NCI-H748 treated with DMSO at 0.1 percent for 48 hours (cell line): ENCODE data around the gene HEMK1.

ENCODE experiments used
- DNase-seq: peaks from one replicate; lab custom pipeline; 2025; lab: John Stamatoyannopoulos, UW

HEMK1 gene

DNA sequence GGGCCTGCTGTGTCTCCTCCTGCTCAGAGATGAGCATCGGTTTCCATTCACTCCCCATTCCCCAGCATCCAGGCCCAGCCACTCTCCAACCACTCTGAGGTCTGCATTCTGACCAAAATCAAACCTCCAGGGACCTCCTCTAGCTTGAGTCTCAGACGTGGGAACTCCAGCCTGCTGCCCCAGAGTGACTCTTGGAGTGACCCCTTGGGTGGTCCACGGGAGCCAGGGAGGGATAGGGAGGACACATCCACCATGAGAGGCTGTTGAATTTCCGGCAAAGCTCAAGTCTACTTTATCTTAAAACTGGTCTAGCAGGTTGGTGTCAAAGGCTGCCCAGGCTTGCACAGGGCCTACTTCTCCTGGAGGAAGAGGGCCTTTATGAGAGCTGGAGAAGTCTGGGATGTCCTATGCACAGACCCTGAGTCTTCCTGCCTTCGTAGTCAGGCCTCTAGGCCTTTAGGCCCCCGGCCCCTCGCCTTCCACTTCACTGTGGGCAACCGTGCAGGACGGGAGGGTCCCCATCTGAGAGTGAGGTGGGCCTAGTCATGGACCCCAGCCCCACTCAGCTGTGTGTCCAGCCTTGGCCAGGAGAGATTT, 33.4 kb downstream of the HEMK1 start:
- DNase-seq = no peak

DNA sequence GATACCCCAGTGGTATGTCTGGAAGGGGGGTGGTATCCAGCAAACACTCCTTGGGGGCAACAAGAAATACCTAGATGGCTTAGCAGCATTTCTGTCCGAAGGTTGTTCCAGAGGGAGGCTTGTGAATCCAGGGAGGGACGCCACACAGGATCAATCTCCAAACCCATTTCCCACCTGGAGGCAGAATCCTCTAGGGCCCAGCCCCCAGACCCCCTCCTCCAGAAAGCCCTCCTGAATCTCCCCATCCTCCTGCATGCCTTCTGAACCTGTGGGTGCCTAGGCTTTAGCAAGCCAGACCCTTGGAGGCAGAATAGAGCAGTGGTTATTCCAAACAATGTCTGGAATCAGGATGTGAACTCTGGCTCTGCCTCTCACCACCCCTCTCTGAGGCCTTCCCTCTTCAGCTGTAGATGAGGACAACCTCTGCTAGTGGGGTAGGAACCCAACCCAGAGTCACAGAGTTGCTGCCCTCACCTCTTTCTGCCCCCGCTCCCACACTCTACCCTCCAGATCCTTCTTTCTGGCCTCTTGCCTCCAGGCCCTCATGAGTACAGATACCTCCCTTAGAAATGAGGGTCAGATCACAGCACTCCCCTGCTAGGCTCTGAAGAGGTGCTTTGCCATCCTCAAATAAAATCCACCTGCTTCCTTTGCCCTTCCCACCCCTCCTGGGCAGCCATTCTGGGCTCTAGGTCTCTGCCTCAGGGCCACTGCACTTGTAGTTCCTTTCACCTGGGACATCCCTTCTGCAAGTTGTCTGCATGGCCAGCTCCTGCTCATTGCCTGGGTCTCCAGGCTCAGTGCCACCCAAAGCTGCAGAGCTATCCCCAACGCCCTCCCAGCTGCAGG, 34.2 kb downstream of the HEMK1 start:
- DNase-seq = no peak

DNA sequence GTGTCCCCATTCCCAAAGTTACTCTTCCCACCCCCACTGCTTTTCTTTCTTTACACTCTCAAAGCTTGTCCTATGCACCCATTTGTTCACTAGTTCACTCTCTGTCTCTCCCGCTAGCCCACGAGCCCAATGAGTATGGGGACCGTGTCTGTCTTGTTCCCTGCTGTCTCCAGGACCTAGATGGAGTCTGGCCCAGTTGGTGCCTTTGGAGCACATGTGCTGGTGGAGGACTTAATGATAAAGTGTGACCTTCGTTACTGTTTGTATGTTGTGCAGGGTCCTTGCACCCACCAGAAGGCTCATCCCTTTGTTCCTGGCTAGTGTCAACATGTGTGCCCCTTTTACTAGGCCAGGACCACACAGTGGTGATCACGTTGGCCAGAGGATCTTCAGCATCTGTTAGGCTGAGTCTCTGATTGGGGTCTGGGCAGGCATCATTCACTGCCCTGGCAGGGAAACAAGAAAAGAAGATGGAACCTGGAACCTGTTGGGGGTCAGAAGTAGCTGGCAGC, 34.8 kb downstream of the HEMK1 start:
- DNase-seq = no peak

DNA sequence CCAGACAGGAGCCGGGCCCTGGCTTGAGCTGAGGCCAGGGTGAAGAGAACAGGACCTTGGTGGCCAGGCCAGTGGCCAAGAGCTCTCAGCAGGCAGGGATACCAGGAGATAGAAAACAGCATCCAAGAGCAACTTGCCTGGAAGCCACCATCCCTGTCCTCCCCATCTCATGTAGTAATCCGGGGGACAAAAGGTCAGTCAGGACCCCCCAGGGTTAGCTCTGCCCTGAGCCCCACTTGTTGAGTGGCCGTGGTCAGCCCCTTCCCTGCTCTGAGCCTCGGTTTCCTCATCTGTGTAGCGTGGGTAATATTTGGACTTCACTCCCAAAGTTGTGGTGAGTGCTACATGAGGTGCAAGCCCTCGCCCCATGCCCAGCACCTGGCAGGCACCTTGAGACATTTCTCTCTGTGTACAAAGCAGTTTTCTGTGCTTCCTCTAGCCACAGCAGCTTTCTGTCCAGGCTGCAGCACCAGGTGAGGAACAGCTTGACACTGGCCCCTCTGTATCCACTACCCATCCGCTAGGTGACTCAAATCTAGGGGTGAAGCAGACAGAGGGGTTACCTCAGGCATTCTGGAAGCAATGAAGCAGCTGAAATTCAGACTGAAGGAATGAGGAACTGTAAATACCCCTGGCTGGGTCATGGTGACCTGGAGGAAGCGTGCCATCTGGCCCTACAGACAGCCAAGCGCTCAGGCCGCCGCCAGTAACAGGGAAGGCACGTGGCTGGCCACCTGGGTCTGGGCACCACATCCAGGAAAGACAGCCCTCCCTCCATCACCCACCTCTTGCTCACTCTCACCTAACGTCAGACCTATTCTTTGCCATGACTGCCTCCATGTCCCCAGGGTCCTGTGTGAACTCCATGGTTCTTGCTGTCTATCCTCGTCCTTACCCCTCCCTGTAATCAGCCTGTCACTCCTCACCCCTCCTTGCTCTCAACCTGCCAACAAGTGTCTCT, 35.6 kb downstream of the HEMK1 start:
- DNase-seq = no peak

DNA sequence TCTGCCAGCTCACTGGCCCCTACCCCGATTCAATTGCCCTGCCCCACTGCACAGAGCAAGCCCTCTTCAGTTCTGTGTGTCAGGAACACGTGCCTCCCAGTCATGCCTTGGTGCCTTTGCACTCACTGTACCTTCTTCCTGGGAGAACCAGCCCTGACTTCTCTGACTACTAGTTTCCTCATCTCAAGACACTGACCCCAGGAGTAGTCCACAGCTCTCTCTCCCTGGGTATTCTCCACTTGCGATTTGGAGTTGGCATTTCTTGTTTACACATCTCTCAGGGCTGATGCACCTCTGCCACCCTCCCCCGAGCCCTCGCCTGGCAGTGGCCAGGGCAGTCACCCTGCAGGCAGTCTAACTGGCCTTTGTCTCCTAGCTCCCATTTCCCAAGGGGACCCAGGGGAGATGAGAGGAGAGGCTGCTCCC, 36.6 kb downstream of the HEMK1 start:
- no peak for DNase-seq

DNA sequence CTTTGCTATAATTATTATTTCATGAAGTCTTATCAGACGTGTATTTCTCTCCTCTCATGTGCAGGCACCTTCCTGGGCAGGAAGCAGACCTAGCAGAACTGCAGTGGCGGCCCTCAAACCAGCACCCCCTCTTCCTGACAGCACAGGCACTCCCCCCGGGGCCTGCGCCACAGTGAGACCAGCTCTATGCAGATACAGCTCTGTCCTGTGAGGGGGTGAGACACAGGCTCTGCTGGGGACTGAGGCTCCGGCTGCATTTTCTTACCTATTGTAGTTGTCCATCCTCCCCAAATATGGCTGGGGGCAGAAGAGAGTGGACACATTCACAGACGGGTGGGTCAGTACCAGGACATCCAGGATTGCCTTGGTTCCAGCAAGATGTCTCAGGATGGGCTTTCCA, 37.3 kb downstream of the HEMK1 start:
- no peak for DNase-seq

DNA sequence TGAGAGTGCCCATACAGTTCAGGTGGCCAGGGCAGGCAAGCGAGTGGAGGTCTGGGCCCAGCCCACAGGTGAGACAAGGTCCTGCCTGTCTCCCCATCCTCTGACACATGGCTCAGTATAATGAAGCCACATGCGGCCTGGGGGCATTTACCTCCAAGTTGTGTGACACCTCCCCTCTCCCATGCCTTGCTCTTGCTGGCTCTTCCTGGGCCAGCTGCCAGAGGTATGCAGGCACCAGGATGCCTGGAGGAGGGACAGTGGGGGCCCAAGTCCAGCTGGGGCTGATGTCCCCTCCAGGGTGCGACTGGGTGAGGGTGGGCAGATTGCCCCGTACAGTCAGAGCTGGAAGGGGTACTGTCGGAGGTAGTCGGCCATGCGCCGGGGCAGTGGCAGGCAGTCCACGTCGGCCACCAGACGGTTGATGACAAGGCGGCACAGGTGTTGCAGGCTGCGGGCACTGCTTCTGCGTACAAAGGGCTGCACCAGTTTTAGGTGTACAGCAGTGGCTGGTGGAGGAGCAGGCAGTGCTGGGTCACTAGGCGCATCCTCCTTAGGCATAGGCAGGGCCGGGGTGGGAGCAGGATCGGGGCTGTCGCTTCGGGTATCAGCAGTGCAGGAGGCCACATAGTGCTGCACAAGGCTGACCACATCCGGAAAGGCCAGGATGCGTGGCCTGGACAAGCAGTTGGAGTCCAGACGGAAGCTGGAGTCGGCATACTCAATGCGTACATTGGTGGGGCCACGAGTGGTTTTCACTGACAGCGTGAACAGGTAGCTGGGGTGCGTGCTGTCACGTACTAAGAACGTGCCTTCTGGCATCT, 38.2 kb downstream of the HEMK1 start:
- DNase-seq = no peak

DNA sequence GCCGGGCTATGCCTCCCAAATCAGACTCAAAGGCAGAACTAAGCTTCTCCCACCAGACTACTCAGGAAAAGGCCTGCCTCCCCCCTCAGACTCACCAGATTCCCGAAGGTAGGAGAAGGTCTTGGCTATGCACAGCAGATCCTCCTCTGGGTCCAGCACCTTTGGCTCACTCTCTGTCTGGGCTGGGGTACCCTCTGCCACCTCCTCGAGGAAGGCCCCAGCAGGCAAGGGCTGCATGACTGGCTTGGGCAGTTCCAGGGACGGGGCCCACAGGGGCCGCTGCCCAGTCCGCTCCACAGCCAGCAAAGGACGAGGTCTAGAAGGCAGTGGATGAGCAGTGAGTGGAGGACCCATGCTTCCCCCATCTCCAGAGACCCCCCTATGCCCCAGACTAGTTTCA, 39.0 kb downstream of the HEMK1 start:
- DNase-seq = no peak

DNA sequence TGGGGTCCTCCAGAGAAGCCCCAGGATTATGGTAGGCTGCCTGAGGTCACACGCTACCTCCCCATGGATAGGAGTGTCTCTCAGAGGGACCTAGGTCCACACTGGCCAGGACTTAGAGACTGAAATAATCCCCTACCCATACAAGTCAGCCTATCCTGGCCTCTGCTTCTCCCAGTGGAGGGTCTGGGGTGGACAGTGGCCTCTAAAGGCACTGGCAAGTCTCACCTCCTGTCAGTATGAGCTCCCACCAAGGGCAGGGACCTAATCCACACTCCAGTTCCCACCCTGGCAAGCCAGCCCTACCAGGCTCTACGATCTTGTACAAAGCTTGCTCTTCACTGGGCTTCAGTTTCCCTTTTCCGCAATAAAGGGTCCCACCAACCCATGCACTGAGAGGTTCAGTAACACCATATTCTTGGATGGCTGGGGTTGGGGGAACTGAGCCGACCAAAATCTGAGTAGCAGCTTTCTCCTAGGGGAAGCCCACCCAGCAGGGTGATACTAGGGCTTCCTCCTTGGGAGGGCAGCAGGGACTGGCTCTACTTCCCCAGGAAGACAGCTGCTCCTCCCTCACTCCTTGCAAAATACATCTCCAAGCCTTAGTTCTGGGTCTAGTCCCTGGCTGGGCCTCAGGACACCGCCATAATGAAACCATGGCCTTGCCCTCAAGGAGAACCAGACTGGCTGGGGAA, 39.9 kb downstream of the HEMK1 start:
- DNase-seq = no peak

DNA sequence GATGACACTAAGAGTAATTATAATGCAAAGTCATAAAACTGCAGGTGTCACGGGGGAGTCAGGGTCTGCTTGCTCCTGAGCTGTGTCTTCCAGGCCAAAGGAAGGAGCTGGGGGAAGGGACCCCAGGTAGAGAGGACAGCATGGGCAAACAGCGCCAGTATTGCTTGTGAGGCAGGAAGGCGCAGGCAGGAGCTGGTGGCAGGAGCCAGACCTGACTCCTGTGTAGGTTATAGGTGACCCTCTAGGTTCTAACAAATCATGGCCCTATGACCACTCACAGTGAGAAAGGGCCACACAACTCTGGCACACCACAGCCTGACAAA, 40.4 kb downstream of the HEMK1 start:
- DNase-seq = no peak

DNA sequence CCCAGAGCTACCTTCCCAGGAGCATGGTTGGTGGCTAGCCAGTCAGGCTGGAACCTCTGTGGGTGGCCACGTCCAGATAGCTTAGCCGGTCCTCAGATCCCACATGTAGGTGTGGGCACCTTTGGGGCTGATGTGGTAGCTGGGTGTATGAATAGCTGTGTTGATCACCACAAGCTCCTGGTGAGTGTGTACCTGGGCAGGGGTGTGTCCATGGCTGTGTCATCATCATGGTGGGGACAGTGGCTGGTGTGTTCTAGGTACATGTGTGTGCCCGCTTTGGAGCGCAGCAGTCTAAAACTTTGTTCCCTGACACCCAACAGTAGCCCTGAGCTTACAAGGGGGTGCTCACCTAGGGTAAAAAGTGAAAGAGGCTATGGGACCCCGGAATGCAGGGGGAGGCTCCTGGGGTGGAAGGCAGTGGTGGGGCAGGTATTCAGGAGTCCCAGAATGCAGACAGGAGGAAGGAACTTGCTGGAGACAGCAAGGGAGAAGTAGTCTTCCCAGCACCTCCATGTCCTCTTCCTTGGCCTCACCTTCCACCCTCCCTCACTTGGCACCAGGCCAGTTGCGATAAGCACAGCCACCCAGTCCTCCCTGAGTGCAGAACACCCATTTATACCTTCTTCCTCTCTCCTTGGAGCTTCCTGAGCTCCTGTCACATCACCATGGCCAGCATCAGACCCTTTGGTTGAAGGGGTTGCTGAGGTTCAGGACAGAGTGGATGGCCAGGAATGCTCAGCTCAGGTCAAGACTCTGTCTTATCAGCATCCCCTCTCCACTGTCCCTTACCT, 41.1 kb downstream of the HEMK1 start:
- no peak for DNase-seq

DNA sequence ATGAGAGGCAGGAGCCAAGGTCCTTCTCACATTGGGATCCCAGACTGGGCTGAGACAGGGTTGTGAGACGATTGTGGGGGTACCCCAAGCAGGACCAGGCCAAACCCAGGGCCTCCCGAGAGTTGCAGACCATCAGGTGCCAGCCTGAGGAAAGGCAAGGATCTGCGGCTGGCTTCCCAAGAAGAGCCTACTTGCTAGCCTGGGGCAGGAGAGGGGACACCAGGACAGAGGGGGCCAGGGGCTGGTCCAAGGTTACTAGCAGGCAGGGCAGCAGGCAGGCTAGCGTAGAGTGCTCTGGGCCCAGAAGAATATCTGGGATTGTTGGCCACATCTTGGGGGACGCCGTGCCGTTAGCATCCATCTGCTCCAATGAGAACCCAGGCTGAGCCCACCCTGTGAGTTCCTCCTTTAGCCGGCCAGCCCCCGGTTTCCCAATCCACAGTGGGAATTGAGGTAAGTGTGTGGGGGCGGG, 41.7 kb downstream of the HEMK1 start:
- DNase-seq = no peak

DNA sequence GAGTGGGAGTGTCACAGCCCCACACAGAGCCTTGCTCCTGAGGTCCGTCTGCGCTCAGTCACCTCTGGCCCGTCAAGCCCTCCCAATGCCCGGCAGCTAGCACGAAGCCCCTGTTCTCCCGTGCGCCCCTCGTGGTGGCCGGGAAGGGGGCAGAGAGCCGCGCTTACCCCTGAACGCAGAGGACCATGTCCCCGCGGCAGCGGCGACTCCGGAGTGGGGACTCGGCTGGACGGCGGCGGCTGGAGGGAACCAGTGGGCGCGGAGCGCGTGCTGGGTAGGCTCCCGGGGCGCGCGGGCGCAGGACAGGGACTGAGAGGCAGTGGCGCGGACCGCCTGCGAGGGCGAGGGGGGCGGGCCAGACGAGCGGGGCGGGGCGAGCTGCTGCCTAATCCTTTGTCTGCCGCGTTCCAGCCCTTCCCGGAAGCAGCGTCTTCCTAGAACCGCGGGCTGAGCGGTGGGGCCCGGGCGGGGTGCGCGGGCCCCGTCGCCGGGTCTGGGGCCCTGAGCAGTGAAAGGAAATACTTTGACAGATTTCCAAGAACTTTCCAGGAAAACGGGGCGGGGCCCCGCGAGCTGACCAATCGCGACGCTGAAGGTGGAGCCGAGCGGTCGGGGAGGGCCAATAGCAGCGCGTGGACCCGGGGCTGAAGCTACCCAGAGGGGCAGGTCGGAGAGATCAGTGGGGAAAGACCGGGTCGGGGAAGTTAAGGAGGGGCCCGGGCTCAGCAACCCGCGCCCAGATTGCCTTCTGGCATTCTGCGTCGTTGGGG, 42.3 kb downstream of the HEMK1 start, which contains the start of gene CISH:
Gene CISH (minus strand): TSS at position 311 of the 770 bp plus-strand sequence. CDS start 124 bp downstream, at position 187.
- DNase-seq = peak; percentile 52

DNA sequence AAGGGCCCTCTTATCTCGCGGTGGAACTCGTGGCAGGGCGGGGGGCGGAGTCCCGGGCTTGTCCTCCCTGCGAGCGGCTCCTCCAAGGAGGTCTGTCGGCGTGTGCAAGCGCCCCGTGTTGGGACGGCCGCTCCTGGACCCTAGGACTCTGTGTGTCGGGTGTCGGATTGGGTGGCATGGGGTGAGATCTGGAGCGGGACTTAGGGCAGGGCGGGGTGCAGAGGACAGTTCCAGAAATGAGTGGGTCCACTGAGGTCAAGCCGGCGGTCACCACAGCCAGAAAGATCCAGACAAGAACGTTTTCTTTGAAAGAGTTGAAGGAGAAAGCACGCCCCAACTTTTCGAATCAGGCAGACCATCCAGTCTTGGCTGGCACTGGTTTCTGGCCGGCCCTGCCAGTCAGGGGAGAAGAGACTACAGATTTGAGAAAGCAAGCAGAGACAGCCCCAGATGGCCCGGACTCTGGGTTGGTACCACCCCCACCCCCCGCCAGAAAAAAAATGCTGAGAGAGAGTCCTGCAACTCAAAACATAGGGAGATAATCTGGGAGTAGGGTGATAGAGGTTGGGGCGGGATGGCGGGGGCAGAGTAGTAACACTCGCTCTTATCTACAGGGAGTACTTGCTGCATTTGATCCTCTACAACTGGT, 43.0 kb downstream of the HEMK1 start:
- DNase-seq = no peak

DNA sequence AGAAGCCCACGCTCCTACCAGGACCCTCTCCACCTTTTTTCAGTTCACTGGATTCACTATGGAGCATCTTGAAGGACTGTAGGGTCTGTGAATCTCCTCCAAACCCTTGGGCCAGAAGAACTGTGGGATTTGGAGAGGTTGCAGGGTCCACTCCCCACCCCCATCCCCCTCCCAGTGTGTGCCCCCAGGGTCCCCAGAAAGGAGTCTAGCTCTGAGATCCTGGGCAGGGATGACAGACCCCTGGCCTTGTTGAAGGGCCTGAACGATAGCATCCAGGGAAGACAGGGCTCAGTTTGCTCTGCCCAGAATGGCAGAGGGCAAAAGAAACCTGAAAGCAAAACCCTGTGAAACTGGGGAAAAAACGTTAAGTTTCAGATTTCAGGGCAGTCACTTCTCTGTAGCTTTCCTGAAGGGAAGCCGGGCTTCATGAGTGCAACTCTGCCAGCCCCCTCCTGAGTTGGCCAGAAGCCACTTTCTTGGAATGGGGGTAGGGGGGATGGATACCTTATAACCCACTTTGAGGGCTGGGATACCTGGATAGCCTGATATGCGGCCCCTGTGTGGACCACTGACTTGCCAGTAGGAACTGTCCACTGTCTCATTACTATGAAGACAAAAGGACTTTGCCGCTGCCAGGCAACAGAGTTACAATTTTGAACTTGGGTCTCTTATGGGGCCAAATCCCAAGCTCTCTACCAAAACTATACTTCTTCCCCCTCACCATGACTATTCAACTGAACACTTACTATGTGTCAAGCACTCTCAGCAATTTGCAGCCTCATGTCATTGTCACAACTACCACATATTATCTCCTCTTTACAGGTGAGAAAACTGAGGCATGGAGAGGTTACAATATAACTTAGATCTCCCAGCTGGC, 43.9 kb downstream of the HEMK1 start:
- no peak for DNase-seq

DNA sequence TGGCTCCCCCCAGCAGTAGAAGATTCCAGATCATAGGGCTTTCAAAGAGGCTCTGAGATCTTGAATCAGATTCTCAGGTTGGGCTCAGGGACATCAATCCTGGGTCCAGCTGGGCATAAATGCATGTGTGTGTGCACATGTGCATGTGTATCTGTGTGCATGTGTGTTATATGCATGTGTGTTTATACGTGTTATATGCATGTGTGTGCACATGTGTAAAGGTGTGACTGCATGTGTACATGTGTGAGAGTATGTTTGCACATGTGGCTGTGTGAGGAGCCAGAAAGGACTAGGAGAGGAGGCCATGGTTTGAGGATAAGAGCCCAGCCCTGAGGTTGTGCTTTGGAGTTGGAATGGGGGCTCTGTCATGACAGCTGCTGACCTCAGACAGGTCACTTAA, 45.9 kb downstream of the HEMK1 start:
- DNase-seq = no peak

DNA sequence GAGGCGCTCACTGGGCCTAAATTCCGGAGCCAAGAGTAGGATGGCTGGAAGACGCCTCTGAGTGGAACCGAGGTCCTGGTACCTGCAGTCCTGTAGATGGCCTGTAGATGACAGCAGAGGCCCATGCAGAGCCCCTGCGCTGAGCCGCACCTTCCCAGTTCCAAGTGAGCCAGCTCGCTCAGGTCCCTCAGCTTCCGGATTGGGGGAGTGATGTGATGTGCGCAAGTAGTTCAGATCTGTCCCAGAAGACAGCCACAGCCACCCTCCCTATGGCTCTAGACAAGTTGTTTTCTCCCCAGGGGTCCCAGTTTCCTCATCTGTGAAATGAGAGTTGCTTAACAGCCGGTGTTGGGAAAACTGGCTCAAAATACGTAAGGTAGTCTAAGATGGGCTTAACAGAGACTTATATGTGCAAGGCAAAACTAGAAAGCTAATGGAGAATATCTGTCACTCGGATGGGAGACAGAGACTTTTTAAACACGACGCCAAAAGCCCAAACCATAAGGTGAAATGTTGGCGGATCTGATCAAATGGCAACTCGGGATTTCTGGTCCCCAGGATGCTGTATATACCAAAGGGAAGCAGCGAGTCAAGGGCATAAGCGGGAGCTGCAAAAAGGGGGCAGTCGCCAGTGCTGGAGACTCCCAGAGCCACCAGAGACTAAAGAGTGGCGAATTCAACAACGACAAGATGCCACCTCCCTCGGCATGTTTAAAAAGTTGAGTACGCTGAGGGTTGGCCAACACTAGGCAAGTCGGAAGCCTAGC, 46.9 kb downstream of the HEMK1 start:
- peak; percentile 69 for DNase-seq
